Uterus (tissue), 2 donors: Measurements from ENCODE around the gene OSBPL1A.

Source experiments
- POLR2A ChIP-seq, 2 donors: fragments of 450-650 bp; IDR thresholded peaks; one replicate each; pipeline ENCODE4 v1.6.1; 2016; ENCODE audit warnings: antibody characterized with exemption in 2 of 2, mild to moderate bottlenecking in 1 of 2, moderate library complexity in 1 of 2
- TF ChIP-seq, protein P1 (sequence below), 4 experiments: fragments of 200-600 bp in 2 of 4; fragments of 450-650 bp in 2 of 4; sonication (generic) in 2 of 4; IDR thresholded peaks; one replicate each; pipeline ENCODE4 v1.5.1; 2016 to 2019; ENCODE audit warnings: antibody characterized with exemption in 4 of 4, mild to moderate bottlenecking in 2 of 4, moderate library complexity in 1 of 4

DNA sequence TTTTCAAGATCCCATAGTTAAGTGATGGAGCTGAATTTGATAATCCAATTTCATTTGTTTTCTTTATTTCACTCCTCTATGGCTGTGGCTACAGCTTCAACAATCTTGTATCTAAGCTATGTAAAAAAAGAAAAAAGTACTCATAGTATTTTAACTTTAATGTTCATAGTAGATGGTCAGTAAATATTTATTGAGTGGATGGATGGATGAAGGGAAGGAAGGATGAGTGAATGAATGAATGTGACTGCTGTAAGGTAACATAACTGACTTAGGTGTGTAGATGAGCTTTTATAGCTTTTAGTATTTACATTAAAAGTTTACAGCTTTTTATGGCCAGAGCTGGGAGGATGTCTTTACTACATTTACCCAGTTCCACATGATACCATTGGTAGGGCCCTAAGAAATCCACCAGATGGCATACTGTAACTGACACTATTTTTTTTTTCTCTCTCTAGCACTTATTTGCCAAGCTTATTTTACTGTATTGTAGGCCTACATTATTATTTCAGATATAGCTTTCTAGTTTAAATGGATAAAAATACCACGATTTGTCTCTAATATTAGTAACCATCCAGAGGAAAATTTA lies 49.4 kb upstream of the OSBPL1A start:
- TF ChIP-seq, protein P1, sequence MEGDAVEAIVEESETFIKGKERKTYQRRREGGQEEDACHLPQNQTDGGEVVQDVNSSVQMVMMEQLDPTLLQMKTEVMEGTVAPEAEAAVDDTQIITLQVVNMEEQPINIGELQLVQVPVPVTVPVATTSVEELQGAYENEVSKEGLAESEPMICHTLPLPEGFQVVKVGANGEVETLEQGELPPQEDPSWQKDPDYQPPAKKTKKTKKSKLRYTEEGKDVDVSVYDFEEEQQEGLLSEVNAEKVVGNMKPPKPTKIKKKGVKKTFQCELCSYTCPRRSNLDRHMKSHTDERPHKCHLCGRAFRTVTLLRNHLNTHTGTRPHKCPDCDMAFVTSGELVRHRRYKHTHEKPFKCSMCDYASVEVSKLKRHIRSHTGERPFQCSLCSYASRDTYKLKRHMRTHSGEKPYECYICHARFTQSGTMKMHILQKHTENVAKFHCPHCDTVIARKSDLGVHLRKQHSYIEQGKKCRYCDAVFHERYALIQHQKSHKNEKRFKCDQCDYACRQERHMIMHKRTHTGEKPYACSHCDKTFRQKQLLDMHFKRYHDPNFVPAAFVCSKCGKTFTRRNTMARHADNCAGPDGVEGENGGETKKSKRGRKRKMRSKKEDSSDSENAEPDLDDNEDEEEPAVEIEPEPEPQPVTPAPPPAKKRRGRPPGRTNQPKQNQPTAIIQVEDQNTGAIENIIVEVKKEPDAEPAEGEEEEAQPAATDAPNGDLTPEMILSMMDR (IDR thresholded peaks at IDR 0.05), result no peak
- no peak for TF ChIP-seq POLR2A (IDR thresholded peaks at IDR 0.05)
